ENCODE measurements around the gene EIF4G3.
"Not testable (repeated sequence)": the region's sequence is repeated elsewhere in the genome, so short reads cannot be mapped to it uniquely, and the experiment has no call there.

The EIF4G3 gene

DNA sequence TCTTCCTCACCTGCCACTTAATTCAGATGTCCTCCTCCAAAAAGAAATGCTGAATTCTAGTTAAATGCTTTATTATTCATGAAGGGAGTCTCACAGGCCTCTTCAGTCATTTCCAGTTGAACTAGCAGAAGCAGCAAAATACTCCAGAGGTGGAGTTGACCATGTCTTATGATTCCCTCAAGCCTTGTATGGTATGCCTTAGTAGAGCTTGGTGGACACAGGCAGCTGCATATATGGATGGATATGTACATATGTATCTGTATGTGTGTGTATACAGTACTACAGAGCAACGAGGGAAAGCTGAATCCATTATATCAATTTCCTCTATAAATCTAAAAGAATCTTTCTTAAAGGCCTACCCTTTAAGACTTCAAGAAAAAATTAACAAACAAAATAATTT lies 306.0 kb downstream of the EIF4G3 start:
- no peak for DNase-seq (ENCODE audit: low spot score)

DNA sequence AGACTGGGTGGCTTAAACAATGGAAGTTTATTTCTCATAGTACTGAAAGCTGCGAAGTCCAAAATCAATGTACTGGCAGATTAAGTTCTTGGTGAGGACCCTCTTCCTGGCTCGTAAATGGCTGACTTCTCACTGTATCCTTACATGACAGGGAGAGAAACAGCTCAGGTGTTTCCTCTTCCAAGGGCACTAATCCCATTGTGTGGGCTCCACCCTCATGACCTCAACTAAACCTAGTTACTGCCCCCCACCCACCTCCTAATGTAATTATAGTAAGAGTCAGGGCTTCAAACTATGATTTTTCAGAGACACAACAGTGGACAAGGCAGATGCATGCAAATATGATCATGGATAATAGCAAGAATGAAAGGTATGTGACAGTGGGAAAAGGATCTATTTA lies 308.4 kb downstream of the EIF4G3 start:
- DNase-seq (ENCODE audit: low spot score): no peak

DNA sequence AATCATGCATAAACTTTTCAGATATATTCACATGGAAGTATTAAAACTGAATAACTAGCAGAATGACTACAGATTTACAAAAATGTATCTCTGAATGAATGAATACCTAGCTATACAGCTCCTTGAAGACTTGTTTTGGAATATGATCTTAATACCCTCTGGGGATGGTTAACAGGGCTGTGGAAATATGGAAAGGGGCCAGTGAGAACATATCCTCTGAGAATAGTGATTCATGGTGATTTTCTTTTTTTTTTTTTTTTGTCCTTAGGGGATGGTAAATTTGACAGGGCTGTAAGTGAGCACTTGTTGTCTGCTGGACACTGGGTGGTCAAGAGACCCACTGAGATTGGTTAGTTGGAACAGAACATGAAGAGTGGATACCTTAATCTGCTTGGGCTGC lies 308.9 kb downstream of the EIF4G3 start:
- no peak for DNase-seq (ENCODE audit: low spot score)

DNA sequence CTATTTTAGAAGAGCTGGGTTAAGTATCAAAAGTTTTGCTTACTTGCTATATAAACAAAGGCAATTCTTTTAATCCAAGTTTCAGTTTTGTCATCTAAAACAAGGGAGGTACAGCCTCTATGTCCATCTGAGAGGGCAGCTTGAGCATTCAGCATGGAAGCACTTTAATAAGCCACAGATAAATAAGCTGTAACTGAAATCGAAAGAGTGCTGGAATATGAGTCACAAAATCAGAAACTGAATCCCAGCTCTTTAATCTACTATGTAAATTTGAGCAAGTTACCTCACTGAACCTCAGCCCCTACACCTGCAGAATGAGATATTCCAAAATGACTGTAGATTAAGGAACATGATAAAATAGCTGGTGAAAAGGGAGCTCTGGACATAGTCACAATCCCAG lies 309.6 kb downstream of the EIF4G3 start:
- DNase-seq (ENCODE audit: low spot score): no peak

DNA sequence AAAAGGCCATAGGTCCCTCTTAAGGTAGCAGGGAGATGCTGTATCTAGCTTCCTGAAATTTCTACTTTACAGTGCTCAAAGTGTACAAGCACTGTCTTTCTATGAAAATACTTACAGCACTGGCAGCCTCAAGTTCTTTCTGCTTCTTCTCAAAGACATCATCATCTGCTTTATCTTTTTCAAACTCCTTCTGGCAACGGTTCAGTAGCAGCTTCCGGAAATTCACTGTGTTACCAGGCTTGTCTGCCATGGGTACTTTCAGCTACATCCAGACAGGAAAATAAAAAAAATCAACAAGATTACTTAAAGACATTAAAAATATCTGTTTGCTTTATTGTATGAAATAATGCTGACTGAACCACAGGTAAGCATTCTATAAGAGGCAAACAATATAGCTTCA lies 311.7 kb downstream of the EIF4G3 start:
- DNase-seq (ENCODE audit: low spot score): no peak

DNA sequence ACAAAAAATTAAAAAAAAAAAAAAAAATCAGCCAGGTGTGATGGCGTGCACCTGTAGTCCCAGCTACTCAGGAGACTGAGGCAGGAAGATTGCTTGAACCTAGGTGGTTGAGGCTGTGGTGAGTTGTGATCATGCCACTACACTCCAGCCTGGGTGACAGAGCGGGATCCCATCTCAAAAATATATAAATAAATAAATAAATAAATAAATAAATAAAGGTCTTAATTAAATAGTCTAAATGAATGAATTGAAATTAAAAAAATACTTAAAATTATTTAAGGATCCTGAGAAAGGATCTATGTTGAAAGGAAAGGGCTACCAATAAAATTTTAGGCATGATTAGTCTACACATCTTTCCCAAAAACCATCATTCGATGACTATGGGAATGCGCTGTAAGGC lies 322.2 kb downstream of the EIF4G3 start:
- no peak for DNase-seq (ENCODE audit: low spot score)

DNA sequence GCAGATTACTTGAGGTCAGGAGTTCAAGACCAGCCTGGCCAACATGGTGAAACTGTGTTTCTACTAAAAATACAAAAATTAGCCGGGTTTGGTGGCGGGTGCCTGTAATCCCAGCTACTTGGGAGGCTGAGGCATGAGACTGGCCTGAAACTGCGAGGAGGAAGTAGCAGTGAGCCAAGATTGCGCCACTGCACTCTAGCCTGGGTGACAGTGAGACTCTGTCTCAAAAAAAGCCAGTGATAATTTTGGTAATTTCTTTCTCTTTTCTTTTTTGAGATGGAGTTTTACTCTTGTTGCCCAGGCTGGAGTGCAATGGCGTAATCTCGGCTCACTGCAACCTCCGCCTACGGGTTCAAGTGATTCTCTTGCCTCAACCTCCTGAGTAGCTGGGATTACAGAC lies 324.9 kb downstream of the EIF4G3 start:
- not testable (repeated sequence) for DNase-seq (ENCODE audit: low spot score)

DNA sequence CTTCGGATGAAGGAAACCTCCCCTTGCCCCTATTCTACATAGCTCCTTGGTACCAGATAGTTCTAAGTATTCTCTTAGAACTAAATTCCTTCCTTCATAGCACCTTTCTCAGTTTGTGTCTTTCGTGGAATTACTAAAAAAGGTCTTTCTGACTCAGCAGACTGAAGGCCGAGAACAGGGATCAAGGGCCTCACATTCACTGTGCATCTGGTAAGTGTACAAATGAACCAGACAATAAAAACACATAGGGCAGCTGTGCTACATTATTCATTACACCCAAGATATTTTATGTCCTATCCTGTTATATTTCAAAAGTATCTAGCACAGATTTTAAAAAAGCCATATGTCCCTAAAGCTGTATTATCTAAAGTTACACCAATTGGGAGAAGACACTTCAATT lies 326.7 kb downstream of the EIF4G3 start:
- no peak for DNase-seq (ENCODE audit: low spot score)

DNA sequence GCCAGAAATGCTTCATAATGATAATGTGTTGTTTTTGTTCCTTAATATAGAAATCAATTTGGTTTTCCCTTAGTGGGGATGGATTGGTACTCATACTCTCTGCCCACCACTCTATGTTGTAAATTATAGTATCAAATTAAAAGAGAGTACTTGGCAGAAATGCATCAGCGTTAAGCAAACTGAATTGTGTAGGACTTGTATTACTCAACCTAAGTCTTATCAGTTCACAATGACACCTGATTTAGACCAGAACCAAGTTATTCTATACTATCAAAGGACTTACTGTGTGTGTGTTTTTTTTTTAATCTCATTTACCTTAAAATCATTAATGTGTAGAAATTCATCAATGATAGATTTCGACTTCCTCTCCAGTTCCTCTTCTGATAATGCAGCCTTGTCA lies 327.6 kb downstream of the EIF4G3 start:
- DNase-seq (ENCODE audit: low spot score): no peak

DNA sequence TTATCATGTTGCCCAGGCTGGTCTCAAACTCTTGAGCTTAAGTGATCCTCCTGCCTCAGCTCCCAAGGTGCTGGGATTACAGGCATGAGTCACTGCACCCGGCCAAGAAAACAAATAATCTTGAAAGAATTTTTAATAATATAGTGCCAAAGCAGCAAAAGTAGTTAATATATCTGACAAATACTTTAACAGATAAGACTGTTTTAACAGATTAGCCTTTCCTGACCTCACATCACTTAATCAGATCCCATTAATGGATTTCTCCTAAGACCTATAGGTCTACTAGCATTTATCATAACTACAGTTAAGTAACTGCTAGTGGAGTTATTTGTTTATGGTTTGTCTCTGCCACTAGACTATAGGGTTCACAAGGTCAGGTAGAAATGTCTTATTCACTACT lies 328.5 kb downstream of the EIF4G3 start:
- no peak for DNase-seq (ENCODE audit: low spot score)

DNA sequence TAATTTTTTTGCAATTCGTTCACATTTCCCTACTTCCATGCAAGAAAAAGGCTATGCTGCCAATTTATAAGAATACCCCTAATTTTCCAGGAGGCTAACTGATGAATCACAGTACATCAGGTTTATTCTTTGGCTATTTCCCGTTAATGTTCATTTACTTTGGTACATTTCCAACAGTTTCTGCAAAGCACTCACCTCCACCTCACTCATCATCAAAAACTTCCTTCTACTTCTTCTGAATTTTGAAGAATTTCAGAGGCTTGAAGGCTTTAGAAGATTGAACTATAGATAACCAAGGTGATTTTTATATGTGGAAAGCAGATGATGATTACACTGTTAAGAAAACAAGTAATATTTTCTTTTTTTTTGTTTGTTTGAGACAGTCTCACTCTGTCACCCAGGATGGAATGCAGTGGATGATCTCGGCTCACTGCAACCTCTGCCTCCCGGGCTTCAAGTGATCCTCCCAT lies 329.1 kb downstream of the EIF4G3 start:
- no peak for DNase-seq (ENCODE audit: low spot score)

DNA sequence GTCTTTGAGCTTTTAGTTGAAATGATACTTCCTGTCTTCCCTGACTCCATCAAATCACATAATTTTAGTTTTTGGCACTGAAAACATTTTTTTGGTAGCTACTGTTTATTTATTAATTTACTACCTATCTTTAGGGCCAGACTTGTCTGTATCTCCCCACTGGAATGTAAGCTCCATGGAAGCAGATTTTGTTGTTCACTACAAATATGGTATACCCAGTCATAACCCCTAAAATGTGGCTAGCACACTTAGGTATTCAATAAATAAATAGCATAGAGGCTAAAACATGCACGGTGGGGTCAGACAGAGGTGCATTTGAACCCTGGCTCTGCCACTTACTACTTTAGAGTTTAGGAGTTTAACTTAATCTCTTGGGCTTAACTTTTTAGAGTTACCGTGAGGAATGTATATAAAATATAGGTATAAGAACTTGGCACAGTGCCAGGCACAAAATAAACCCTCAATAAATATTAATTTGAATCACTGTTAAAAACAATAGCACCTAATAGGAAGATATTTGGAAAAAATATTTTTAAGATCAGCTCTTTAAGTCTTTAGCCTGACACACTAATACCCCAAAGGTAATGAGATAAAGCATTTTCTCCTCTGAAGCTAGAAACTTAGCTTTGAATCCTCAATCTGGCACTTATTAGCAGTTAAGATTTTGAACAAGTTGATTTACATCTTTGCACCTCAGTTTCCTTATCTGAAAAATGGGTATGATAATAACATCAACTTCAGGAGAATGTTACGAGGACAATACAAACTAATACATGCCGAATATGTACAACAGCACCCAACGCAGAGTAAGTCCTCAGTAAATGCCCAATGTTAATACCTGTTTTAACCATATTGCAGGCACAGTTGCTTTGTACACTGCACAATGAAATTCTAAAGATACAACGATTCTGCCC lies 330.0 kb downstream of the EIF4G3 start:
- DNase-seq (ENCODE audit: low spot score): no peak

DNA sequence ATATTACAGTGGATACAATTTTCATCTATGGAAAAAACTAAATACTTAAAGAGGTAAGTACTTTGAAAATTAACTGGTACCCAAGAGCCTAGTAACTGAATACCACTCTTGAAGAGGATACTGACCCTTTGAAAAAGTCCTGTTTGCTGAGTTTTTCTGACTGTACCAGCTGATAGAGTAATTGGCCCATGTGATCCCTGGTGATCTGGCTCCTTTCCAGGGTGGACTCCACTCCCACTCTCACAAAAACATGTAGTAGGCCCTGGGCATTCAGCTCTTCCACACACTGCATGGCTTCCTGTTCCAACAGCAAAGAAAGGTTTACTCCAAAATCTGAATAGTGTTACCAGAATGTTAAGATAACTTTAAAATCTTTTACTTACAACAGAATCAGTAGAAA lies 336.0 kb downstream of the EIF4G3 start:
- DNase-seq (ENCODE audit: low spot score): no peak

DNA sequence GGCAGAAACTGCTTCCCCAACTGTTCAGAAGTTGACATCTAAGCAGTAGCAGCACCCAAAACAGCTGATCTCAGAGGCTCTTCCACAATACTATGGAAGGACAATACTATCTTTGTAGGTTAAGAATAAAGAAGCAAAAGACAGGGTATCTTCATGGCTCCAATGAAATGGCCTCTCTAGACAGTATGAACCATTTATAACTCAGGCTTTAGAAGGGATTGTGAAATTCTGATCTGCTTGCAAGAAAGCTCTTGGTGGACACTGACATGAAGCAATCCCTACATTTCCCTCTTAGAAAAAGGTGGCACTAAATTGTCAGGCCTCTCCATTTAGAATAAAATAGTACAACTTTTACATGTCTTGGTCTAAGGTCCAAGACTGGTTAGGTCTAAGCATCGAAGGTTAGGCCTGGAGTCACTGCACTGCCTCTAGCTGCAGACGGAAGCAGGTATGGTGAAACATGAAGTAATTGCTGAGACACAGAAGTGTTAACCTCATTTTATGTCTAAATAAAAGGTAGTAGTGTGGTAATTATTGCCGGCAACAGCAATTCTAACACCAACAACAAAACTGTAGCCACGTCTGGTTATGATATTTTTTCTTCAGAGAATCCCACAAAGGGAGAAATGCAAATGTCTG lies 339.0 kb downstream of the EIF4G3 start:
- DNase-seq (ENCODE audit: low spot score): no peak

DNA sequence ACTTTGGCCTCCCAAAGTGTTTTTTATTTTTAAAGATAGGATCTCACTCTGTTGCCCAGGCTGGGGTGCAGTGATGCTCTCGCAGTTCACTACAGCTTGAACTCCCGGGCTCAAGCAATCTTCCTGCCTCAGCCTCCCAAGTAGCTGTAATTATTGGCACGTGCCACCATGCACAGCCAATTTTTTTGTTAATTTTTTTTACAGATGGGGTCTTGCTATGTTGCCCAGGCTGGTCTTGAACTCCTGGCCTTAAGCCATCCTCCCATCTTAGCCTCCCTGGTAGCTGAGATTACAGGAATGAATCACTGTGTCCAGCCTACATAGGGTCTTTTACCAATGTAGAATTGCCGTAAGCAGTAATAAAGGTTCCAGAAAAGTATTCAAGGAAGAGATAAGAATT lies 340.5 kb downstream of the EIF4G3 start:
- DNase-seq (ENCODE audit: low spot score): no peak

DNA sequence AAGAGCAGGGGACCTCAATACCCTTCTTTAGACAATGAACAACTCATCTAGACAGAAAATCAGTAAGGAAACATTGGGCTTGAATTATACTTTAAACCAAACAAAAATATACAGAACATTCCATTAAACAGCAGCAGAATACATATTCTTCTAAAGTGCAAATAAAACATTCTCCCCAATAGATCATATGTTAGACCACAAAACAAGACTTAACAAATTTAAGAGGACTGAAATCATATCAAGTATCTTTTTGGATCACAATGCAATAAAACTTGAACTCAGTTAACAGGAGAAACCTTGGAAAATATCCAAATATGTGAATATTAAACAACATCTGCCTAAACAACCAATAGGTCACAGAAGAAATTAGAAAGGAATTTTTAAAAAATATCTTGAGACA lies 341.9 kb downstream of the EIF4G3 start:
- no peak for DNase-seq (ENCODE audit: low spot score)

DNA sequence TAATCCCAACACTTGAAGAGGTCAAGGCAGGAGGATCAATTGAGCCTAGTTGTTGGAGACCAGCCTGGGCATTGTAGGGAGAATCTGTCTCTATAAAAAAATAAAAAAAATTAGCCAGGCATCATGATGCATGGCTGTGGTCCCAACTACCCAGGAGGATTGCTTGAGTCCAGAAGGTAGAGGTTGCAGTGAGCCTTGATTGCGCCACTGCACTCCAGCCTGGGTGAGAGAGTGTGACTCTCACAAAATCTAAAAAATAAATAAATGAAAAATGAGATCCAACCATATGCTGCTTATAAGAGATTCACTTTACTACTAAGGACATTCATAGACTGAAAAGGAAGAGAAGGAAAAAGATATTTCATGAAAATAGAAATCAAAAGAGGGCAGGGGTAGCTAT lies 342.5 kb downstream of the EIF4G3 start:
- DNase-seq (ENCODE audit: low spot score): no peak

DNA sequence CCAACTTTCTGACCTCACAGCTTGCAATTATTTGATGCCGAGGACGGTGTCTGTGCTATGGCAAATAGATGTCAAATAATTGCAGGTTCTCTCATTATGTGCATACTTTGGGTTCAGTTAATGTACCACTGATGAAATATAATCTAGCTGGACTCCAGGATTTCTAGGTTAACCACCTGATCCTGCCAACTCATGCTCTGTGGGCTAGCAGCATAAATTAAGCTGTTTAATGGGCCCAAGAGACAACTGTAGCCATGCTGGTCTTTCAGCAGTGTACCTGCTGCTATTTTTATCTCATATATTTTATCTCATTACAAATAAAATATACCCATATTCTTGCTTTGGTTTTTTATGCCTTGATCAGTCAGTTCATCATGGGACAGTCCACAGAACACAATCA lies 346.3 kb downstream of the EIF4G3 start:
- DNase-seq (ENCODE audit: low spot score): no peak

DNA sequence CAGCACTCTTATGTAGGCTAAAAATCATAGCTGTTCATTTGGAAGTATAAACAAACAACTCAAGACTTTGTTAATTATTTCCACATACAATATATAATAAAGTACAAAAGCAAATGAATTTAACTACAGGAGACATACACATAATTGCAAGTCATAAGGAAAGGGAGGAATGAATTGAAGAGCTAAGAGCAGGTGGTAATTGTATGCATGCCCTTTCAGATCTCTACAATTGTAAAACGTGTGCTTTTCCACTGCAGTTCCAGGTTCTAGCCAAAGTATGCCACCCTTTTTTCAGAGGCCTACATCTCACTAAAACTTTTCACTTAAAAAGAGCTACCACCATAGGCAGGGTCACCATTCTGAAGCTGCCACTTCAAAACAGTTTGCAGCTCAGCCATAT lies 346.8 kb downstream of the EIF4G3 start:
- DNase-seq (ENCODE audit: low spot score): no peak

DNA sequence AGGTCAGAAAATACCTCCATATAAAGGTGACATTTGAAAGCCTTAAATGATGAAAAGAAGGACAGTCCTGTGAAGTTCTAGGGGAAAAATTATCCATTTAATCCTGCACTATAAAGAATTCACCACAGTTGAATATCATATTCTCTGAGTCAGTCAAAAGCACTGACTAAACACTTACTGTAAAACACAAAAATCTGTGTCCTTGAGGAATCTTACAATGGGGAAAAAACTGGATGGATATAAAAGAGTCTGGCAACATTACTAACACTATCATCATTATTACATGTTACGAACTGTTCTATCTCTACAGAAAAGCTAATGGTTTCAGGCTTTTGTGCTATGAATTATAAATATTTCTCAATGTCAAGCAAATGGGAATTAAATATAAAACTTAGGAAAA lies 347.2 kb downstream of the EIF4G3 start:
- DNase-seq (ENCODE audit: low spot score): no peak

DNA sequence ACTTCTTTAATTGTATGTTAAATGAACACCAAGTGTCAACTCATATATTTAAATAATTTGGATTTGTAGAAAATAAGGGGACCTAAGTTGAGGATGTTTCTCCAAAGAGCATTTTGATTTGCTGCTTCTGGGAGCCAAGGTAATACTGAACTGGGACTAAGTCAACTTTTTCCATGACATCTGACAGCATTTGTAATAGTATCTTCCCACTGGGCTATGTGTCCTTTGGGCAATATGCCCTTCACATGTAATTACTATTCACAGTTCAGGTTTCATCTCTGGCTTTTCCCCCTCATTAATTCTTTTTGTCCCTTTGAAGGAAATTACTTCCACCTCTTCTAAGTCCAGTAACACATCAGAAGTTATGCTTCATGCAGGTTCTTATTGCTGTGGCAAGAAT lies 352.9 kb downstream of the EIF4G3 start:
- DNase-seq (ENCODE audit: low spot score): no peak

DNA sequence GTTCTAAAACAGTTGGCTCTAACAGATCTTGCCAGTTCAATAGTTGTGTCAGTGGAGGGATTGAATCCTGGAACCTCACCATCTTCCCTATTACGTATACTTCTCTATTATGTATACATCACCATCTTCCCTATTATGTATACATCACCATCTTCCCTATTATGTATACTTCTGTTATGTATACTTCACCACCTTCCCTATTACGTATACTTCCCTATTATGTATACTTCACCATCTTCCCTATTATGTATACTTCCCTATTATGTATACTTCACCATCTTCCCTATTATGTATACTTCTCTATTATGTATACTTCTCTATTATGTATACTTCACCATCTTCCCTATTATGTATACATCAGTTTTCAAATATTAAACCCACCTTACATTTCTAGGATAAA lies 355.2 kb downstream of the EIF4G3 start:
- no peak for DNase-seq (ENCODE audit: low spot score)

DNA sequence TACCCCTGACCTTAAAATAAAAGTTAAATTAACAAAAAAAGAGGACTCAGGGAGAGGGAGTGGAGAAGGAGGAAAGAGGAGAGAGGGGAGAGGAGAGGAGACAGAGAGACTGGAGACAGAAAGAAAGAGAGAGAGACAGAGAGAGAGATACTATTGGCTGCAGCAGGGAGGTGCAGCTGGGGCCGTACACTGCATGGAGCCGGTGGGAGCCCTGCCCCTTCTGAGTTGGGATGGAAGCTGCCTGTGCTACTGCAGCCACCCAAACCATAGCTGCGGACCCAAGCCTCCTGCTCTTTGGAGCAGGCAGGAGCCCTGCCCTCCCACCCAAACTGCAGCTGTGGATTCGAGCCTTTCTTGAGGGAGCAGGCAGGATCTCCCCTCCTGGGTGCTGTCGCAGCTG lies 356.9 kb downstream of the EIF4G3 start:
- DNase-seq (ENCODE audit: low spot score): no peak

DNA sequence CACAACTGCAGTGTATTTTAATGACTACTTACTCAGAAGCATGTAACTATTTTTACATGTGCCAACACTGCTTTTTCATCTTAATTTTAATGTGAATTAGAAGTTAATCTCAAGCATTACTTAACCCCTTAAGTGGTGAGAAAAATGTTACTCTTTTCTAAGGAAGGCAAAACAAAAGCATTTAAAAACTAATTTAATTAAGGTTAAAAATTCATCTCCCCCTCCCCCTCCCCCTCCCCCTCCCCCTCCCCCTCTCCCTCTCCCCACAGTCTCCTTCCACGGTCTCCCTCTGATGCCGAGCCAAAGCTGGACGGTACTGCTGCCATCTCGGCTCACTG lies 362.2 kb downstream of the EIF4G3 start:
- no peak for DNase-seq (ENCODE audit: low spot score)

All from HuH-7 (cell line).